K562 (cell line): ENCODE results near the gene CEP128. TPM values are rescaled to one million over a fixed set of nuclear protein-coding genes. Genes with fewer than 3 reads are reported as not detected.
A peak's percentile ranks its signal among the peaks of the same experiment; 100 is the strongest.

Source experiments
- ATAC-seq: fragments of 200-7000 bp; cut with Tn5 transposase; 3 replicates; pipeline ENCODE4 v1.9.1; 2020; ENCODE audit warnings: moderate library complexity
- BruUV-seq: library from RNA; stranded (reverse); fragments of 400-500 nt; replicated peaks from 2 replicates; lab custom pipeline; 2021; lab: Mats Ljungman, UMichigan
- CTCF ChIA-PET: fragments of 300-600 bp; formaldehyde crosslinking; extraction: SDS; loops from one replicate; lab custom pipeline; 2021; ENCODE audit warnings: low intra/inter-chr PET ratio; lab: Yijun Ruan, JAX
- POLR2A ChIA-PET: fragments of 300-600, 350-650 bp; sonication (Branson Sonifier 250); formaldehyde crosslinking; extraction: SDS; loops from one replicate; lab custom pipeline; 2021; ENCODE audit warnings: antibody characterized with exemption, inconsistent platforms; lab: Yijun Ruan, JAX
- DNase-seq, 4 experiments: peaks; one replicate each; pipeline versions ENCODE4 v3.0.0 to v3.0.0-alpha.2; 2011 to 2018; ENCODE audit warnings: low spot score in 3 of 4, mixed read lengths in 3 of 4; ENCODE audit errors: extremely low read depth in 1 of 4
- FAIRE-seq: peaks from 2 replicates; lab custom pipeline; 2011; peaks lifted over from hg19 to GRCh38; lab: Jason Lieb, UNC
- H2AFZ ChIP-seq: 2 replicates; pipeline ENCODE4 v1.6.0; 2011; ENCODE audit warnings: low read depth, low read length, control low read depth, inconsistent platforms
- H3K27ac ChIP-seq: fragments of 200-600 bp; 3 replicates; pipeline ENCODE4 v1.8.0; 2011; ENCODE audit warnings: low read depth, mild to moderate bottlenecking, control low read depth, inconsistent platforms, low read length, moderate library complexity, mixed read lengths; ENCODE audit errors: extremely low read depth
- H3K27me3 ChIP-seq, 2 experiments: fragments of 300-600 bp in 1 of 2; 2 replicates in 1 of 2; 3 replicates in 1 of 2; pipeline versions ENCODE4 v1.6.0 to v1.8.0; 2011; ENCODE audit warnings: inconsistent platforms in 2 of 2, low read length in 2 of 2, mild to moderate bottlenecking in 1 of 2, mixed read lengths in 1 of 2, moderate library complexity in 1 of 2; ENCODE audit not compliant: control insufficient read depth in 2 of 2, insufficient read depth in 2 of 2
- H3K36me3 ChIP-seq: fragments of 300-600 bp; 3 replicates; pipeline ENCODE4 v1.8.0; 2011; ENCODE audit warnings: mild to moderate bottlenecking, low read length, inconsistent platforms; ENCODE audit not compliant: control insufficient read depth, insufficient read depth
- H3K4me1 ChIP-seq, 2 experiments: fragments of 200-600 bp in 1 of 2; replicated peaks in 1 of 2; 2 replicates in 1 of 2; 3 replicates in 1 of 2; pipeline versions ENCODE4 v1.5.1 to v1.8.0; 2011; ENCODE audit warnings: inconsistent platforms in 2 of 2, low read length in 2 of 2, mild to moderate bottlenecking in 1 of 2, mixed read lengths in 1 of 2, moderate library complexity in 1 of 2; ENCODE audit not compliant: control insufficient read depth in 2 of 2, insufficient read depth in 2 of 2
- H3K4me2 ChIP-seq: 2 replicates; pipeline ENCODE4 v1.6.1; 2011; ENCODE audit warnings: low read length, control low read depth, inconsistent platforms, mixed read lengths; ENCODE audit not compliant: insufficient read depth
- H3K4me3 ChIP-seq: fragments of 200-600 bp; sonication (generic), shearing (Covaris generic); 2 replicates; pipeline ENCODE4 v1.5.1; 2016; ENCODE audit warnings: control low read depth, inconsistent platforms
- H3K79me2 ChIP-seq: fragments of 200-600 bp; 3 replicates; pipeline ENCODE4 v1.8.0; 2011; ENCODE audit warnings: low read length, inconsistent platforms; ENCODE audit not compliant: control insufficient read depth, insufficient read depth
- H3K9ac ChIP-seq, 2 experiments: 2 replicates each; pipeline versions ENCODE4 v1.6.0 to v1.6.1; 2011; ENCODE audit warnings: low read depth in 2 of 2, low read length in 2 of 2, control low read depth in 1 of 2, inconsistent platforms in 1 of 2, mild to moderate bottlenecking in 1 of 2, mixed read lengths in 1 of 2; ENCODE audit not compliant: insufficient read depth in 1 of 2
- H3K9me1 ChIP-seq: one replicate; pipeline ENCODE4 v1.6.0; 2011; ENCODE audit warnings: inconsistent platforms, mild to moderate bottlenecking, low read length, moderate library complexity; ENCODE audit not compliant: control insufficient read depth, insufficient read depth
- H3K9me3 ChIP-seq: replicated peaks from 2 replicates; pipeline ENCODE4 v1.5.1; 2011; ENCODE audit warnings: low read depth, low read length, inconsistent platforms; ENCODE audit not compliant: control insufficient read depth, insufficient read depth
- H4K20me1 ChIP-seq: replicated peaks from 2 replicates; pipeline ENCODE4 v1.6.1; 2011; ENCODE audit warnings: low read length, inconsistent platforms, mixed read lengths; ENCODE audit not compliant: control insufficient read depth, insufficient read depth
- ATF1 ChIP-seq, 2 experiments: fragments of 450-650 bp in 1 of 2; IDR thresholded peaks; 2 replicates each; pipeline ENCODE4 v1.6.1; 2016; ENCODE audit warnings: missing compliant biosample characterization in 1 of 2, missing genetic modification characterization in 1 of 2
- CEBPB ChIP-seq: fragments of 450-650 bp; IDR thresholded peaks from 2 replicates; pipeline ENCODE4 v1.6.1; 2016; ENCODE audit warnings: missing genetic modification characterization, missing compliant biosample characterization
- CEBPG ChIP-seq, 3 experiments: fragments of 200-800 bp in 1 of 3; sonication (Bioruptor generic) in 1 of 3; sonication (generic) in 1 of 3; formaldehyde crosslinking in 1 of 3; IDR thresholded peaks in 2 of 3; conservative IDR thresholded peaks in 1 of 3; 2 replicates each; pipeline versions ENCODE4 v1.6.1 to v1.8.0; 2016 to 2022; ENCODE audit warnings: missing compliant biosample characterization in 2 of 3, missing genetic modification characterization in 2 of 3, mild to moderate bottlenecking in 1 of 3, missing genetic modification reagents in 1 of 3
- FOSL1 ChIP-seq: fragments of 200-800 bp; sonication (Bioruptor generic); conservative IDR thresholded peaks from 2 replicates; pipeline ENCODE4 v1.6.1; 2016; ENCODE audit warnings: missing genetic modification characterization, missing compliant biosample characterization
- HLTF ChIP-seq: fragments of 450-650 bp; IDR thresholded peaks from 2 replicates; pipeline ENCODE4 v1.6.1; 2016
- ZNF134 ChIP-seq: fragments of 250-450 bp; sonication (Bioruptor Pico); conservative IDR thresholded peaks from 2 replicates; pipeline ENCODE4 v1.4.0; 2020
- ZNF76 ChIP-seq: fragments of 250-450 bp; sonication (Bioruptor Pico); IDR thresholded peaks from 2 replicates; pipeline ENCODE4 v1.4.0; 2020; ENCODE audit warnings: mild to moderate bottlenecking, moderate library complexity, borderline replicate concordance
- WGBS: fragments of 100-300 bp; shearing (Covaris generic); methylation state at CpG from one replicate; pipeline ENCODE4 v1.1.6; 2016; ENCODE audit warnings: low coverage, mixed read lengths; ENCODE audit not compliant: insufficient coverage; ENCODE audit errors: missing lambda C conversion rate; 5-methylcytosine and 5-hydroxymethylcytosine counted together
- in situ Hi-C: fragments of 300-500 bp; cut with MboI; formaldehyde crosslinking; loops from 4 replicates; pipeline ENCODE4 v1.15.0; 2018; ENCODE audit warnings: inconsistent platforms, mixed read lengths
- intact Hi-C: fragments of 100-400 bp; cut with micrococcal nuclease; formaldehyde crosslinking; loops from 2 replicates; pipeline ENCODE4 v1.14.2; 2022
- polyA plus RNA-seq, 8 experiments: library from polyadenylated mRNA; depleted of rRNA in 4 of 8; stranded (reverse) in 5 of 8; unstranded in 3 of 8; fragments of >200 nt; fragmentation: Nextera tagmentation in 2 of 8; fragmentation: Illumina TruSeq in 1 of 8; extraction: Ambion mirVana in 2 of 8; extraction: Trizol in 1 of 8; gene quantifications; 2 replicates each; pipeline versions ENCODE4 v1.2.1 to v1.2.3, GENCODE V29; 2011 to 2014; ENCODE audit warnings: inconsistent platforms in 1 of 8, missing spikeins in 1 of 8
- total RNA-seq, 7 experiments: library from RNA; depleted of rRNA in 6 of 7; stranded (reverse); fragments of >200 nt in 6 of 7; fragmentation: Illumina TruSeq in 2 of 7; extraction: Trizol in 2 of 7; gene quantifications; 2 replicates each; pipeline versions ENCODE4 v1.2.1 to v1.2.3, GENCODE V29; 2011 to 2021; ENCODE audit warnings: low replicate concordance in 1 of 7

Gene CEP128
- total and polyA plus RNA-seq, 9 of the 15 experiments (the other 6 are each of a cell fraction or from before 2014, with no cell fraction given), result 2.3 to 9.2 (median 4.6) TPM

DNA sequence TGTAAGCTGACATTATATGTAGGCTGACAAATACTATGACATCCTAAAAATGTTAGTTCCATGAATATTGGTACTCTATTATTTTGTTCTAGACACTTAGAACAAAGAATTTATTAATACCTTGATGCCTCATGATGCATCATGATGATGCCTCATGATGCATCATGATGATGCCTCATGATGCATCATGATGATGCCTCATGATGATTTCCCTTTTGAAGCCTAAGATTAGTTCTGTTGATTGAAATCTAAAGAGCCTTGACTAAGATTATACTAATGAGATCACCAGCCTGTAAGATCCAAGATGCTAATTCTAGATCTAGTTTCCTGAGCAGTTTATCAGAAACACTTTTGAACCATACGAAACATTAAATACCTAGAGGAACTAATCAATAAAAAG lies 4.6 kb upstream of the CEP128 start:
- Histone ChIP-seq H3K36me3 (no peaks in the 10 kb centered on the region; the same call in 2 of the 3 replicates), H3K9ac (no peak overlapping the region), H3K9me3 (no peaks in the 10 kb centered on the region), H3K4me1 (no peaks in the 10 kb centered on the region; a peak in 1 of 5 replicates), H3K27ac (no peak overlapping the region), H3K4me2 (no peak overlapping the region), H3K27me3 (no peaks in the 10 kb centered on the region), H3K79me2 (0 out of 3 replicates have a peak, but pooled peaks cover under 1% of the 10 kb centered on the region), H3K4me3 (no peak overlapping the region), H3K9me1 (no peaks in the 10 kb centered on the region), H2AFZ (no peak overlapping the region), H4K20me1 (no peaks in the 10 kb centered on the region)
- FAIRE-seq (no peak), DNase-seq (no peak), ATAC-seq (no peak)
- no peak for TF ChIP-seq ZNF134 (CRISPR knock-in tag)
- TF ChIP-seq ZNF76 (CRISPR knock-in tag), result no peak
- TF ChIP-seq FOSL1 (tag), result peak; percentile 59
- intact Hi-C loops, result no loop called here
- CTCF ChIA-PET, result no interaction called here
- no TSS peak for BruUV-seq
- in situ Hi-C loops, result no loop called here
- WGBS, result 43% methylated on average over 1 of the region's 1 CpG
- POLR2A ChIA-PET, result no interaction called here

- TF ChIP-seq CEBPG (CRISPR knock-in tag; IDR thresholded peaks at IDR 0.05), result no peak
- TF ChIP-seq CEBPG (tag; conservative IDR thresholded peaks at IDR 0.05 in 1 of 2, IDR thresholded peaks at IDR 0.05 in 1 of 2), result 0 out of 4 replicates have a peak, but pooled peaks of 1 of the 2 experiments have one; percentile 7
- TF ChIP-seq HLTF, result no peak
- TF ChIP-seq CEBPB (tag), result peak; percentile 56
- no peak for TF ChIP-seq ATF1 (CRISPR knock-in tag; IDR thresholded peaks at IDR 0.05)
- no peak for TF ChIP-seq ATF1 (tag; IDR thresholded peaks at IDR 0.05)
- Histone ChIP-seq H3K4me2 (no peak overlapping the region), H2AFZ (no peak overlapping the region), H3K36me3 (no peaks in the 10 kb centered on the region; the same call in 2 of the 3 replicates), H3K4me3 (no peak overlapping the region), H4K20me1 (no peaks in the 10 kb centered on the region), H3K79me2 (peaks cover 9% of the 10 kb centered on the region; the same call in 2 of the 3 replicates), H3K9me1 (no peaks in the 10 kb centered on the region), H3K4me1 (peaks cover 0 to 3% of the 10 kb centered on the region in 2 experiments; a peak in 2 of 5 replicates), H3K9me3 (no peaks in the 10 kb centered on the region), H3K9ac (no peak overlapping the region), H3K27me3 (no peaks in the 10 kb centered on the region), H3K27ac (no peak overlapping the region)
- ATAC-seq (no peak), DNase-seq (no peak), FAIRE-seq (no peak)
- intact Hi-C loops, result no loop called here
- BruUV-seq, result no TSS peak
- in situ Hi-C loops, result no loop called here
- CTCF ChIA-PET, result no interaction called here
- WGBS, result 34% methylated on average over 5 of the region's 5 CpGs
- POLR2A ChIA-PET, result no interaction called here
Measured at GRCh38 chr14:80944861-80945617, 3.5 kb upstream of the CEP128 start.
